ENCODE results near the gene PLEKHB2. TPM values are rescaled to one million over a fixed set of nuclear protein-coding genes. Genes with fewer than 3 reads are reported as not detected.

PLEKHB2 gene
- polyA plus RNA-seq, 1 experiment = 70.5 TPM

- no peak for DNase-seq (ENCODE audit: low read depth, low spot score)
- CTCF ChIA-PET = interaction anchor here (0.7 to 1.0 kb wide), 3 partner anchors 11 to 1786 kb away, joined by 3 to 9 read pairs (median 3); no protein-coding TSS in a partner anchor
- Histone ChIP-seq H3K27ac (ENCODE audit: low read depth, low read length) (no peak overlapping the region), H3K4me3 (ENCODE audit: low read depth, low read length) (no peak overlapping the region), H3K27me3 (ENCODE audit: control insufficient read depth, insufficient read depth, low read length) (no peaks in the 10 kb centered on the region), H3K9me3 (ENCODE audit: control insufficient read depth, insufficient read depth, low read length) (no peaks in the 10 kb centered on the region; the same call in 1 of the 2 replicates)
- no peak for TF ChIP-seq CTCF (IDR thresholded peaks at IDR 0.05; ENCODE audit: low read depth, low read length)
- POLR2A ChIA-PET = interaction anchor here (2.3 kb wide), 1 partner anchor 10 kb away, joined by 25 read pairs; the partner anchor contains the start of gene FAM168B
These were observed 2.0 kb upstream of the PLEKHB2 start for GRCh38 chr2:131103165-131103564.

- CTCF ChIA-PET = interaction anchor here (0.8 to 1.5 kb wide), 3 partner anchors 9 to 230 kb away, joined by 3 to 4 read pairs (median 3); no protein-coding TSS in a partner anchor
These were observed 515 bp upstream of the PLEKHB2 start for GRCh38 chr2:131104487-131105155.

GRCh38 chr2:131105950-131106801 is 1.0 kb downstream of the PLEKHB2 start:
- Histone ChIP-seq H3K9me3 (ENCODE audit: control insufficient read depth, insufficient read depth, low read length) (no peaks in the 10 kb centered on the region; the same call in 1 of the 2 replicates), H3K4me3 (ENCODE audit: low read depth, low read length) (peak overlapping the region; percentile 95), H3K27ac (ENCODE audit: low read depth, low read length) (peak overlapping the region; percentile 80), H3K27me3 (ENCODE audit: control insufficient read depth, insufficient read depth, low read length) (no peaks in the 10 kb centered on the region)
- POLR2A ChIA-PET = no interaction called here
- no peak for TF ChIP-seq CTCF (IDR thresholded peaks at IDR 0.05; ENCODE audit: low read depth, low read length)
- CTCF ChIA-PET = no interaction called here
- DNase-seq (ENCODE audit: low read depth, low spot score) = no peak

More at GRCh38 chr2:131104487-131105155, 515 bp upstream of the PLEKHB2 start:
- DNase-seq (ENCODE audit: low read depth, low spot score) = peak; percentile 33
- no peaks in the 10 kb centered on the region; the same call in 1 of the 2 replicates for H3K9me3 ChIP-seq (ENCODE audit: control insufficient read depth, insufficient read depth, low read length)
- H3K4me3 ChIP-seq (ENCODE audit: low read depth, low read length) = peak overlapping the region; percentile 95
- TF ChIP-seq CTCF (IDR thresholded peaks at IDR 0.05; ENCODE audit: low read depth, low read length) = no peak
- H3K27me3 ChIP-seq (ENCODE audit: control insufficient read depth, insufficient read depth, low read length) = no peaks in the 10 kb centered on the region
- peak overlapping the region; percentile 91 for H3K27ac ChIP-seq (ENCODE audit: low read depth, low read length)
- POLR2A ChIA-PET = interaction anchor here (2.3 kb wide), 1 partner anchor 12 kb away, joined by 25 read pairs; the partner anchor contains the start of gene FAM168B

GRCh38 chr2:131112529-131112928 is 7.4 kb downstream of the PLEKHB2 start:
- Histone ChIP-seq H3K27me3 (ENCODE audit: control insufficient read depth, insufficient read depth, low read length) (no peaks in the 10 kb centered on the region), H3K9me3 (ENCODE audit: control insufficient read depth, insufficient read depth, low read length) (no peaks in the 10 kb centered on the region), H3K4me3 (ENCODE audit: low read depth, low read length) (no peak overlapping the region), H3K27ac (ENCODE audit: low read depth, low read length) (no peak overlapping the region)
- CTCF ChIA-PET = interaction anchor here (1.0 kb wide), 1 partner anchor 239 kb away, joined by 3 read pairs; no protein-coding TSS in a partner anchor
- no peak for DNase-seq (ENCODE audit: low read depth, low spot score)
- TF ChIP-seq CTCF (IDR thresholded peaks at IDR 0.05; ENCODE audit: low read depth, low read length) = no peak
- POLR2A ChIA-PET = no interaction called here
